ENCODE data around the gene SLC2A1. TPM values are rescaled to one million over a fixed set of nuclear protein-coding genes. Genes with fewer than 3 reads are reported as not detected.

SLC2A1 gene
- total and polyA plus RNA-seq, 9 of the 15 experiments (the other 6 are each of a cell fraction or from before 2014, with no cell fraction given) = 12.6 to 153 (median 48.0) TPM

- TF ChIP-seq MGA (IDR thresholded peaks at IDR 0.05) = no peak
- TF ChIP-seq TCF15 (CRISPR knock-in tag; IDR thresholded peaks at IDR 0.05) = no peak
- TF ChIP-seq CEBPZ (IDR thresholded peaks at IDR 0.05; ENCODE audit: borderline replicate concordance, low read depth, low read length) = no peak
- peak; percentile 23; the same call in 1 of the 2 replicates for TF ChIP-seq CHAMP1 (IDR thresholded peaks at IDR 0.05)
- no peak for TF ChIP-seq ZNF239 (CRISPR knock-in tag; IDR thresholded peaks at IDR 0.05)
- TF ChIP-seq ZNF146 (CRISPR knock-in tag; IDR thresholded peaks at IDR 0.05; ENCODE audit: unreplicated experiment) = no peak
- TF ChIP-seq JUN (IDR thresholded peaks at IDR 0.05; ENCODE audit: borderline replicate concordance, low read depth, low read length) = no peak
- no peak for TF ChIP-seq JUN (CRISPR knock-in tag; IDR thresholded peaks at IDR 0.05; ENCODE audit: borderline replicate concordance)
Observed at GRCh38 chr1:42914092-42914627, 44.5 kb downstream of the SLC2A1 start (continued).
